ENCODE results near the gene FADS2.
A peak's percentile ranks its signal among the peaks of the same experiment; 100 is the strongest.

FADS2 gene

GRCh38 chr11:61905801-61906521 is 77.9 kb downstream of the FADS2 start:
- no peak for DNase-seq (ENCODE audit: low spot score)

GRCh38 chr11:61906522-61906909 is 78.4 kb downstream of the FADS2 start:
- DNase-seq (ENCODE audit: low spot score) = no peak

- DNase-seq (ENCODE audit: low spot score) = no peak
Observed at GRCh38 chr11:61907282-61907681, 79.2 kb downstream of the FADS2 start.

GRCh38 chr11:61907871-61908729 is 80.0 kb downstream of the FADS2 start:
- no peak for DNase-seq (ENCODE audit: low spot score)

- DNase-seq (ENCODE audit: low spot score) = no peak
Observed at GRCh38 chr11:61908730-61909316, 80.7 kb downstream of the FADS2 start.

- no peak for DNase-seq (ENCODE audit: low spot score)
Observed at GRCh38 chr11:61910187-61911127, 82.4 kb downstream of the FADS2 start.

- DNase-seq (ENCODE audit: low spot score) = no peak
Observed at GRCh38 chr11:61911128-61911700, 83.1 kb downstream of the FADS2 start.

GRCh38 chr11:61911701-61912529 is 83.8 kb downstream of the FADS2 start:
- DNase-seq (ENCODE audit: low spot score) = no peak

GRCh38 chr11:61912530-61912898 is 84.4 kb downstream of the FADS2 start:
- DNase-seq (ENCODE audit: low spot score) = no peak

- DNase-seq (ENCODE audit: low spot score) = peak; percentile 35
Observed at GRCh38 chr11:61912991-61913698, 85.0 kb downstream of the FADS2 start.

- DNase-seq (ENCODE audit: low spot score) = peak; percentile 21
Observed at GRCh38 chr11:61913699-61914395, 85.7 kb downstream of the FADS2 start.

- peak; percentile 45 for DNase-seq (ENCODE audit: low spot score)
Observed at GRCh38 chr11:61914471-61915171, 86.5 kb downstream of the FADS2 start.

GRCh38 chr11:61916737-61917333 is 88.7 kb downstream of the FADS2 start:
- DNase-seq (ENCODE audit: low spot score) = peak; percentile 79

Measured in HuH-7.5 (cell line).